ENCODE measurements around the gene DGCR8.

- TF ChIP-seq CTCF (IDR thresholded peaks at IDR 0.05) (no peak), POLR2A (IDR thresholded peaks at IDR 0.05) (no peak)
Measured at GRCh38 chr22:20108757-20109230, 28.8 kb downstream of the DGCR8 start.

Measured in right lobe of liver (tissue), 4 donors.